Left renal pelvis (tissue), 4 donors: ENCODE results near the gene DHX36. TPM values are rescaled to one million over a fixed set of nuclear protein-coding genes. Genes with fewer than 3 reads are reported as not detected.

Experiments used
- DNase-seq, 4 donors: peaks; one replicate each; pipeline ENCODE4 v3.0.0-alpha.2; 2013; ENCODE audit warnings: low read depth in 4 of 4, low spot score in 3 of 4
- polyA plus RNA-seq, 4 donors: library from polyadenylated mRNA; unstranded; fragments of 120-200 nt; gene quantifications; one replicate each; pipeline ENCODE4 v1.2.1, GENCODE V29; 2013; ENCODE audit not compliant: insufficient read length in 4 of 4

DHX36 gene
- polyA plus RNA-seq, 4 donors, result 61.6 to 84.6 (median 78.7) TPM

GRCh38 chr3:154290187-154290586, 34.1 kb downstream of the DHX36 start:
- no peak for DNase-seq

DNA sequence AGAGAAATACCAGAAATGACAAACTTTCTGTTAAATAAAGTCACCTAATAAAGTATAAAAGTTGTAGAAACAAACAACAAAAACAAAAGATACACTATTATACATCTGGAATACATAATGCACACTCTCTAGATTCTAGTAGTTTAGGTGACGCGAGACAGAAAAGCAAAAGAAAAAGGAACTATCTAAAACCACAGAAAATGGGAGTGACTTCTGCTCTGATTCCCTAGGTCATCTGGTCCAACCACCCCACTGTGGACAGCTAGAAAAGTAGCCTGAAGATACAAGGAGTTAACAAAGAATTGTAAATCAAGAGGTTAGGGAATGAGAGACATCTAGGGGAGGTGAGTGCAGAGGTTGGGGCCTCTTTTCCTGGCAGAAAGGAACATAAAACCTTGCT, 39.1 kb downstream of the DHX36 start:
- no peak for DNase-seq

GRCh38 chr3:154280161-154280560, 44.1 kb downstream of the DHX36 start:
- no peak for DNase-seq

GRCh38 chr3:154275965-154276364, 48.3 kb downstream of the DHX36 start:
- no peak for DNase-seq

DNA sequence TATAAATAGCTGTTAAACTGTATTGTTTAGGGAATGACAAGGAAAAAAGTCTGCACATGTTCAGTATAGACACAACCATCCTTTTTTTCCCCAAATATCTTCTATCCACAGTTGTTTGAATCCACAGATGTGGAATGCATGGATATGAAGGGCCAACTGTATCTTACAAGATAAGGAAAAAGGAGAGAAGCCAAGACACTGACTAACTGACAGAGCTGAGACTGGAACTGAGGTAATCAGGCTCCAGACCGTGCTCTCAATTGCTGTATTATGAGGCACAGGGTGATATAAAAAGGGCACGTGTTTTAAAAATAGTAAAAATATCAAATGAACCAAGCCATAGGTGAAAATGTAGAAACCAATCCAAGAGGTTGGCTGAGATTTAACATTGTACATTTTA, 49.0 kb downstream of the DHX36 start:
- DNase-seq, result no peak

GRCh38 chr3:154274348-154274747, 49.9 kb downstream of the DHX36 start:
- DNase-seq, result no peak

- no peak for DNase-seq
Measured at GRCh38 chr3:154273381-154273780, 50.9 kb downstream of the DHX36 start.

DNA sequence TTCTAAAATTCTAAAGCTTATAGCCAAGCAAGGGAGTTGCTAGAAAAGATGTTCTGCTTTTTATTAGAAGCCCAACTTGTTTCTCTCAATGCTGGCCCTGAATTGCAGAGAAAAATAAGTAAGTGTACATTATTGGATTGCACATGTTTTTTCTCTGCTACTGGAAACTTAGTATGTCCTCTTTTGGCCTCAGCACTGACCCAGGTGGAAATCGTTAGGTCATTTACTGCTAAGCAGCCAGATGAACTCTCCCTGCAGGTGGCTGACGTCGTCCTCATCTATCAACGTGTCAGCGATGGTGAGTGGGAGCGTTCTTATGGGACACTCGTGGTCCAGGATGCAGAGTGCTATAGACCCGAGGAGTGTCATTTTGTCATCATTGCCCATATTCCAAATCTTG, 69.8 kb downstream of the DHX36 start:
- no peak for DNase-seq

GRCh38 chr3:154252759-154253638, 71.3 kb downstream of the DHX36 start:
- DNase-seq, result peak; percentile 57 to 79 (median 75)

DNA sequence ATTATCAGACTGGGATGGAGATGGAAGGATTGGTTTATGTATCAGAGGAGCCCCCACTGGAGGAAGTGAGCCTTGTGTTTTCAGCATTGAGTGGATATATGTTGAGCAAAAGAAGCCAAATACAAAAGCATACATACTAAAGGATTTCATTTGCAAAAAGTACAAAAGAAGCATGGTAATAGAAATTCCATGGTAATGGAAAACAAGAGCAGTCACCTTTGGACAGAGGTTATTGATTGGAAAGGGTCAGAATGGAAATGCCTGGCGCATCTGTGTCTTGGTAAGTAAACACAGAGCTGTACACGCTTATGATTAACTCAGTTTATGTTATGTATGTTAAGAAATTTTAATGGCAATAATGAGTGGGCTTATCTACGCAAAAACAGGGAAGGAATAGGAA, 72.7 kb downstream of the DHX36 start:
- DNase-seq, result no peak

- no peak for DNase-seq
Measured at GRCh38 chr3:154250291-154250690, 74.0 kb downstream of the DHX36 start.

- no peak for DNase-seq
Measured at GRCh38 chr3:154247806-154248415, 76.4 kb downstream of the DHX36 start.

DNA sequence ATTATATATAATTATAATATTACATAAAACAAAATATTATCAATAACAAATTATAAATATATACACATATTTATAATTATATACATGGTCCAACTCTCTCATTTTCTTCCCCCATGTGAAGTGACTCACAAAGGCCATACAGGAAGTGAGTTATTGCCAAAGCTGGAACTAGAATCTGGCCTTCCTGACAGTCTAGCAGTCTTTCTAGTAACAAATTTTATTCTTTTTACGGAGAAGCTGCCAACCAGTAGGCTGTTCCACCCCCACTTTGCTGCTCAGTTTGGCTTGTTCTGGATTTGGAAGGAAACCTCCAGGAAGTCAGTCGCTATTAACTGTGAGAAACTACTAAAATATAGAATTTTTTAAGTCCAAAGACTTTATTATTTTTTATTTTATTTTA, 79.6 kb downstream of the DHX36 start:
- no peak for DNase-seq

DNA sequence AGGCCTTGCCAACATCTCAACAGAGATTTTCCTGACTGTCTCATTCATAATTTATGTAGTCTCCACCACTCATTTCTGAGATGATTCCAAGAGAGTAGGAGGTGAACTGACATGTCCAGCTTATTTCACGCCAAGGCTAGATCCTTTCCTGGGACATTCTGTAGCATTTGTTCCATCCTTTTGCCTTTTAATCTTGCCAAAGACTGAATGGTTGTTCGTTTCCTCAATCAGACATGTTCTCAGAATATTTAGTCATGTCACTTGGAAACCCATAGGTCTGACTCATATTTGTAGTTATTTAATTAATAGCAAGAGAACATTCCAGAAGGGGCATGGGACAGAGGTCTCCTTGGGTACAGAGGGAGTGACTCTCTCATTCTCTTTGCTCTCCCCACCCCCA, 80.9 kb downstream of the DHX36 start:
- DNase-seq, result no peak

GRCh38 chr3:154242766-154243165, 81.5 kb downstream of the DHX36 start:
- DNase-seq, result no peak

DNA sequence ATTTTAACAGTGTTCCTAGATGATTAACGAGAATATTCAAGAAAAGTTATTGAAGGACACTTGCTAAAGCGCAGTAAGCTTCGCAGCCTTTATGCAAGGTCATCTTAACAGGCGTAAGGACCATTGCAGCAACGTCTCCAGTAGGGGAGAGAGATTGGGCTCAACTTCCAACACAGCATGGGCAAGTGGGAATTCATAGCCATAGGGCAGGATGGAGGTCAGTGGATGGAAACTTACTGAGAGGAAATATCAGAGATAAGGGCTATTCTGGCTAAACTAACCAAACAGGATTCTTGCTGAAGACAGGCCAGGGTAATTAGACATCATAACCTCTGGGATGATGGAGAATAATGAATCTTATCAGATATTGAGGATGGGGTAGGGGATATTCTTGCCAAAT, 82.8 kb downstream of the DHX36 start:
- no peak for DNase-seq

DNA sequence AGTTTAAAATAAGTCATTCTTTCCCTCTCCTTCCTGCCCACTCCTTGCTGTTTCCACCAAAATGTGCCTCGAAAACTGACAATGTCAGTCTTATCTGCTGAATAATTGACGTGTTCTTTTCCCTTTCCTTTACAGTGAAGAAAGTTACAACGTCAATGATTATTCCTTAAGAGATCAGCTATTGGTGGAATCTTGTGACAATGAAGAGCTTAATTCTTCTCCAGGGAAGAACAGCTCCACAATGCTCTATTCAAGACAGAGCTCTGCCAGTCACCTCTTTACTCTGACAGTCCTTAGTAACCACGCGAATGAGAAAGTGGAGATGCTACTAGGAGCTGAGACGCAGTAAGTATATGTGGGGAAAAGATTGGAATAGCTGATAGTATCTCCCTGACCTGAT, 84.1 kb downstream of the DHX36 start:
- DNase-seq, result no peak

DNA sequence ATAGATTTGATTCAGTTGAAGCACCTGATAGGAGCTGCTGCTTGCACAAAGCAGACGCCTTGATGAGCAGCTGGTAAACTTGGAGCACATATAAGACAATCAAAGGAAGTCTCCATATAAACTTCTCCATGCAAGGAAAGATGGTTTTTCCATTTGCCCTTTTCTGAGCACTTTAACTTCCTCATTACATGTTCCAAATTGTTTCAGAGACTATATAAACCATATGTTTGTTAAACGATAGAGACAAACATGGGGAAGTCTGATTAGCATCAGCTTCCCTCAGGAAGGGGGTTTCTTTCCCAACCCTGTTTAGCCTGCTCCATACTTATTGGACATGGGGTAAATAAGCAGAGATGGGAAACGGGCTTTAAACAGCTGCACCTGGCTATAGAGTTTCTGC, 88.0 kb downstream of the DHX36 start:
- no peak for DNase-seq

GRCh38 chr3:154235330-154235729, 89.0 kb downstream of the DHX36 start:
- DNase-seq, result no peak

DNA sequence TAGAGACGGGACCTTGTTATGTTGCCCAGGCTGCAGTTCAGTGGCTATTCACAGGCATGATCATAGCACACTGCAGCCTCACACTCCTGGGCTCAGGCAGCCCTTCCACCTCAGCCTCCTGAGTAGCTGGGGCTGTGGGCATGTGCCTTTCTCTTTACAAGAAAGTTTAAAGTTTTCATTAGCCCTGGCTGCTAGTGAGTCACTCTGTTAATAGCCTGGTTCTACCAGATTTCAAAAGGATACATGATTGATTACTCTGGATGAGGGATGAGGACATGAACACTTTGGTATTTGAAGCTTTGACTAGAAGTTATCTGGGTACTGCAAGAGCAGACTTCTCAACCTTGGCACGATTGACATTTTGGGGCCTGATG, 95.1 kb downstream of the DHX36 start:
- no peak for DNase-seq

DNA sequence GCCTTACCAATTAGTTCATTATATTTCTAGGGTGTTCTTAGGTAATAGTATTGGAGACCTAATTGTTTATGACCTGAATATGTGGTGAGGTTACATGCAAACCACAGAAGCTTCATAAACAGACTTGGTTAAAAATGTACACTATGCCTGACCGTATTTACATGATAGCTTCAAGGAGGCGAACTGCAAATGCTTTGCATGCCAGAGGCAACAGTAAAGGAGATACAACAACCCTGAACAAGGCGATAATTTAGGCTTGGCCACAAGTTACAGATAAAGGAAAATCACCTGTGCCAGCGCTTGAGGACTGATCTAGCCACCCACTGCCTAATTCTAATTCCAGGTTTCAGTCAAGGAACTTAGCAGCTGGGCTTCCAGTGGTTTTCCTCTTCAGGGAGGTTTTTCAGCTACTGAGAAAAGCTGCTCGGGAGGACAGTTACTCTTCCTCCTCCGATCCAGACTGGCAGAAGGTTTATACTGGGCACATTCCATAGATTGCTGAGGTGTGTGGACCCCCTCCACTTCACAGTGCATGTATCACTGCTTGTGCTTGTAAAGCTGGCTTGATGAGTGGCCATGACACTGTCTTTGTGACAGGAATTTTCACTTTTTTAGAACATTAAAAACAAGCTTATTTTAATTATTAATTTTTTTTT, 95.6 kb downstream of the DHX36 start:
- DNase-seq, result no peak

GRCh38 chr3:154227531-154227930, 96.8 kb downstream of the DHX36 start:
- peak in 2 of 4 donors; percentile 7 to 12 for DNase-seq
